HCT116 (cell line): ENCODE data around the gene WWOX.

Experiments
- EGR1 ChIP-seq: IDR thresholded peaks from 2 replicates; pipeline ENCODE4 v1.6.1; 2012; ENCODE audit warnings: low read depth
- JUND ChIP-seq: IDR thresholded peaks from 2 replicates; pipeline ENCODE4 v1.6.1; 2012
- POLR2A ChIP-seq: IDR thresholded peaks from 2 replicates; pipeline ENCODE4 v1.7.0; 2011; ENCODE audit warnings: borderline replicate concordance; ENCODE audit not compliant: insufficient read depth, insufficient read length; ENCODE audit errors: extremely low read depth
- TF ChIP-seq, protein P1 (sequence below), 3 experiments: fragments of 200-600 bp in 1 of 3; sonication (generic) in 1 of 3; IDR thresholded peaks in 2 of 3; conservative IDR thresholded peaks in 1 of 3; 2 replicates each; pipeline ENCODE4 v1.5.1; 2012 to 2017; ENCODE audit warnings: low read depth in 2 of 3, low read length in 2 of 3, antibody characterized with exemption in 1 of 3, borderline replicate concordance in 1 of 3, control low read depth in 1 of 3, mild to moderate bottlenecking in 1 of 3, mixed read lengths in 1 of 3, mixed run types in 1 of 3, moderate library complexity in 1 of 3; ENCODE audit not compliant: insufficient read depth in 1 of 3

DNA sequence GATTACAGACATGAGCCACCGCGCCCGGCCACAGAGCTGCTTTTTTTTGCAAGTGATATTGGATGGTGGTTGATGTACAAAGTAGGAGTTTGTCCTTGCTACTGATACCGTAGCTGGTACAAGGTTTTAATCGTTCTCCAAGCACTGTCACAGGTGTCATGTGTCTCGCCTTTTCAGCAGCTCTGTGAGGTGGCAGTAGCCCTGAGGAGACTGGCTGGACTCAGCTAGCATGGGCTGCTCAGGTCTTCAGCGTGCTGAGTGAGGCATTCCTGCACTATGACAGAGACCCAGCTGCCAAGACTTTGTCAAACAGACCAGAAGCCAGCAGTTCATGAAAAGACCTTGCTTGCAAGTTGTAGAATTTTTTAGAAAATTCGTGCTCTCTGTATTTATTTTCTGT is 7.2 kb downstream of the WWOX start:
- TF ChIP-seq EGR1 (no peak), POLR2A (no peak), JUND (no peak)
- TF ChIP-seq, protein P1, sequence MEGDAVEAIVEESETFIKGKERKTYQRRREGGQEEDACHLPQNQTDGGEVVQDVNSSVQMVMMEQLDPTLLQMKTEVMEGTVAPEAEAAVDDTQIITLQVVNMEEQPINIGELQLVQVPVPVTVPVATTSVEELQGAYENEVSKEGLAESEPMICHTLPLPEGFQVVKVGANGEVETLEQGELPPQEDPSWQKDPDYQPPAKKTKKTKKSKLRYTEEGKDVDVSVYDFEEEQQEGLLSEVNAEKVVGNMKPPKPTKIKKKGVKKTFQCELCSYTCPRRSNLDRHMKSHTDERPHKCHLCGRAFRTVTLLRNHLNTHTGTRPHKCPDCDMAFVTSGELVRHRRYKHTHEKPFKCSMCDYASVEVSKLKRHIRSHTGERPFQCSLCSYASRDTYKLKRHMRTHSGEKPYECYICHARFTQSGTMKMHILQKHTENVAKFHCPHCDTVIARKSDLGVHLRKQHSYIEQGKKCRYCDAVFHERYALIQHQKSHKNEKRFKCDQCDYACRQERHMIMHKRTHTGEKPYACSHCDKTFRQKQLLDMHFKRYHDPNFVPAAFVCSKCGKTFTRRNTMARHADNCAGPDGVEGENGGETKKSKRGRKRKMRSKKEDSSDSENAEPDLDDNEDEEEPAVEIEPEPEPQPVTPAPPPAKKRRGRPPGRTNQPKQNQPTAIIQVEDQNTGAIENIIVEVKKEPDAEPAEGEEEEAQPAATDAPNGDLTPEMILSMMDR (IDR thresholded peaks at IDR 0.05 in 2 of 3, conservative IDR thresholded peaks at IDR 0.05 in 1 of 3; ENCODE audit: borderline replicate concordance in 1 of 3, insufficient read depth in 1 of 3, low read depth in 2 of 3, low read length in 2 of 3) = no peak
